Measurements from ENCODE around the gene TENM4. TPM values are rescaled to one million over a fixed set of nuclear protein-coding genes. Genes with fewer than 3 reads are reported as not detected.

The TENM4 gene
- total and polyA plus RNA-seq, 4 donors = 0.02 to 0.33 (median 0.14) TPM

DNA sequence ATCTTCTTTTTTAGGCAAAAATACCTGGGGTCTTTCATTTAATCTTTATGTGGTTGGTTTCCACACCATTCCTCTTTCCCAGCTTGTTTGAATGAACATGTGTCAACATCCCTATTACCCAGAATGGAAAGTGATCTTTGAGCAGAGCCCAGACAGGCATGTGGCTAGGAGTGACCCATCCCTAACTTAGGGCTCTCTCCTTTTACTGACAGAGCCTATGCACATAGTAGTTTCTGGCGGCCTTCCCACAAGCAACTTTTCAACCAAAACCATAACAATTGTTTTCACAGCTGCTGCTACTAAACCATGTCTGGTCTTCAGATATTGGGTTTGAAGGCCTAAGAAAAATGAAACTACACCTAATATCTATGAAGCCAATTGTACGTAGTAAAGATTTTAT is 107.5 kb downstream of the TENM4 start:
- Histone ChIP-seq H3K9me3 (ENCODE audit: control insufficient read depth in 4 of 4, low read length in 3 of 4) (no peaks in the 10 kb centered on the region), H3K4me3 (ENCODE audit: low read depth in 1 of 3, low read length in 3 of 3) (no peak overlapping the region), H3K4me1 (ENCODE audit: control insufficient read depth in 4 of 4, insufficient read depth in 4 of 4, low read length in 3 of 4) (no peaks in the 10 kb centered on the region), H3K9ac (ENCODE audit: low read depth in 1 of 2, low read length in 2 of 2) (no peak overlapping the region), H3K27ac (ENCODE audit: low read depth in 1 of 2, low read length in 2 of 2) (no peak overlapping the region), H3K36me3 (ENCODE audit: control insufficient read depth in 4 of 4, insufficient read depth in 3 of 4, low read depth in 1 of 4, low read length in 3 of 4) (no peaks in the 10 kb centered on the region), H3K27me3 (ENCODE audit: control insufficient read depth in 4 of 4, insufficient read depth in 4 of 4, low read length in 3 of 4) (no peaks in the 10 kb centered on the region)
- DNase-seq (ENCODE audit: low spot score) = no peak
- TF ChIP-seq, protein P1, sequence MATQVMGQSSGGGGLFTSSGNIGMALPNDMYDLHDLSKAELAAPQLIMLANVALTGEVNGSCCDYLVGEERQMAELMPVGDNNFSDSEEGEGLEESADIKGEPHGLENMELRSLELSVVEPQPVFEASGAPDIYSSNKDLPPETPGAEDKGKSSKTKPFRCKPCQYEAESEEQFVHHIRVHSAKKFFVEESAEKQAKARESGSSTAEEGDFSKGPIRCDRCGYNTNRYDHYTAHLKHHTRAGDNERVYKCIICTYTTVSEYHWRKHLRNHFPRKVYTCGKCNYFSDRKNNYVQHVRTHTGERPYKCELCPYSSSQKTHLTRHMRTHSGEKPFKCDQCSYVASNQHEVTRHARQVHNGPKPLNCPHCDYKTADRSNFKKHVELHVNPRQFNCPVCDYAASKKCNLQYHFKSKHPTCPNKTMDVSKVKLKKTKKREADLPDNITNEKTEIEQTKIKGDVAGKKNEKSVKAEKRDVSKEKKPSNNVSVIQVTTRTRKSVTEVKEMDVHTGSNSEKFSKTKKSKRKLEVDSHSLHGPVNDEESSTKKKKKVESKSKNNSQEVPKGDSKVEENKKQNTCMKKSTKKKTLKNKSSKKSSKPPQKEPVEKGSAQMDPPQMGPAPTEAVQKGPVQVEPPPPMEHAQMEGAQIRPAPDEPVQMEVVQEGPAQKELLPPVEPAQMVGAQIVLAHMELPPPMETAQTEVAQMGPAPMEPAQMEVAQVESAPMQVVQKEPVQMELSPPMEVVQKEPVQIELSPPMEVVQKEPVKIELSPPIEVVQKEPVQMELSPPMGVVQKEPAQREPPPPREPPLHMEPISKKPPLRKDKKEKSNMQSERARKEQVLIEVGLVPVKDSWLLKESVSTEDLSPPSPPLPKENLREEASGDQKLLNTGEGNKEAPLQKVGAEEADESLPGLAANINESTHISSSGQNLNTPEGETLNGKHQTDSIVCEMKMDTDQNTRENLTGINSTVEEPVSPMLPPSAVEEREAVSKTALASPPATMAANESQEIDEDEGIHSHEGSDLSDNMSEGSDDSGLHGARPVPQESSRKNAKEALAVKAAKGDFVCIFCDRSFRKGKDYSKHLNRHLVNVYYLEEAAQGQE (IDR thresholded peaks at IDR 0.05) = no peak
- TF ChIP-seq RAD21 (IDR thresholded peaks at IDR 0.05) = no peak
- TF ChIP-seq, protein P2, sequence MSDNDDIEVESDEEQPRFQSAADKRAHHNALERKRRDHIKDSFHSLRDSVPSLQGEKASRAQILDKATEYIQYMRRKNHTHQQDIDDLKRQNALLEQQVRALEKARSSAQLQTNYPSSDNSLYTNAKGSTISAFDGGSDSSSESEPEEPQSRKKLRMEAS (IDR thresholded peaks at IDR 0.05) = no peak
- 86% methylated on average over 2 of the region's 2 CpGs for WGBS

DNA sequence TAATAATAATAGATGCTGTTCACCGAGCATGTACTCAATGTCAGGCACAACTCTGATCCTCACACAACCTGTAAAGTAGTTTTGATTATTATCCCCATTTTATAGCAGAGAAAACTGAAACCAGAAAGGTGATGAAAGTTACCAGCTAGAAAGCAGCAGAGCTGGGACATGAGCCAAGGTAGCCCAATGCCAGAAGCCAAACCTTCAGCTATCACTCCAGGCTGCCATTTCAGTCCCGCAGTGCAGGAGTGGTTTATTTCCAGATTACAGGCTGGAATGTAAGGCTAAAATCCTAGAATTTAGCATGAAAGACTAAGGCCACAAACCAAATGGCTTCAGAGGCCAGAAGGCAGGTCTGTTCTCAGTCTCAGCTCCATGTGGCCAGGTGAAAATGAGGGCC is 108.8 kb downstream of the TENM4 start:
- 66% methylated on average over 2 of the region's 2 CpGs for WGBS
- no peaks in the 10 kb centered on the region for H3K36me3 ChIP-seq (ENCODE audit: control insufficient read depth in 4 of 4, insufficient read depth in 3 of 4, low read depth in 1 of 4, low read length in 3 of 4)
- DNase-seq (ENCODE audit: low spot score) = no peak
- H3K4me3 ChIP-seq (ENCODE audit: low read depth in 1 of 3, low read length in 3 of 3) = no peak overlapping the region
- no peaks in the 10 kb centered on the region for H3K9me3 ChIP-seq (ENCODE audit: control insufficient read depth in 4 of 4, low read length in 3 of 4)
- no peaks in the 10 kb centered on the region for H3K4me1 ChIP-seq (ENCODE audit: control insufficient read depth in 4 of 4, insufficient read depth in 4 of 4, low read length in 3 of 4)
- TF ChIP-seq, protein P2 (IDR thresholded peaks at IDR 0.05) = no peak
- TF ChIP-seq FOXA1 (IDR thresholded peaks at IDR 0.05) (no peak), JUND (IDR thresholded peaks at IDR 0.05) (no peak), RXRA (IDR thresholded peaks at IDR 0.05) (no peak), GABPA (IDR thresholded peaks at IDR 0.05 in 1 of 2, conservative IDR thresholded peaks at IDR 0.05 in 1 of 2) (no peak), RAD21 (IDR thresholded peaks at IDR 0.05) (no peak), SP1 (IDR thresholded peaks at IDR 0.05) (no peak)
- TF ChIP-seq, protein P3, sequence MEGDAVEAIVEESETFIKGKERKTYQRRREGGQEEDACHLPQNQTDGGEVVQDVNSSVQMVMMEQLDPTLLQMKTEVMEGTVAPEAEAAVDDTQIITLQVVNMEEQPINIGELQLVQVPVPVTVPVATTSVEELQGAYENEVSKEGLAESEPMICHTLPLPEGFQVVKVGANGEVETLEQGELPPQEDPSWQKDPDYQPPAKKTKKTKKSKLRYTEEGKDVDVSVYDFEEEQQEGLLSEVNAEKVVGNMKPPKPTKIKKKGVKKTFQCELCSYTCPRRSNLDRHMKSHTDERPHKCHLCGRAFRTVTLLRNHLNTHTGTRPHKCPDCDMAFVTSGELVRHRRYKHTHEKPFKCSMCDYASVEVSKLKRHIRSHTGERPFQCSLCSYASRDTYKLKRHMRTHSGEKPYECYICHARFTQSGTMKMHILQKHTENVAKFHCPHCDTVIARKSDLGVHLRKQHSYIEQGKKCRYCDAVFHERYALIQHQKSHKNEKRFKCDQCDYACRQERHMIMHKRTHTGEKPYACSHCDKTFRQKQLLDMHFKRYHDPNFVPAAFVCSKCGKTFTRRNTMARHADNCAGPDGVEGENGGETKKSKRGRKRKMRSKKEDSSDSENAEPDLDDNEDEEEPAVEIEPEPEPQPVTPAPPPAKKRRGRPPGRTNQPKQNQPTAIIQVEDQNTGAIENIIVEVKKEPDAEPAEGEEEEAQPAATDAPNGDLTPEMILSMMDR (IDR thresholded peaks at IDR 0.05; ENCODE audit: low read depth, low read length, missing input control) = no peak
- TF ChIP-seq, protein P1 (IDR thresholded peaks at IDR 0.05) = no peak
- TF ChIP-seq, protein P4, sequence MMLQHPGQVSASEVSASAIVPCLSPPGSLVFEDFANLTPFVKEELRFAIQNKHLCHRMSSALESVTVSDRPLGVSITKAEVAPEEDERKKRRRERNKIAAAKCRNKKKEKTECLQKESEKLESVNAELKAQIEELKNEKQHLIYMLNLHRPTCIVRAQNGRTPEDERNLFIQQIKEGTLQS (IDR thresholded peaks at IDR 0.05) = no peak
- no peaks in the 10 kb centered on the region for H3K27me3 ChIP-seq (ENCODE audit: control insufficient read depth in 4 of 4, insufficient read depth in 4 of 4, low read length in 3 of 4)
- no peak overlapping the region for H3K27ac ChIP-seq (ENCODE audit: low read depth in 1 of 2, low read length in 2 of 2)
- no peak overlapping the region for H3K9ac ChIP-seq (ENCODE audit: low read depth in 1 of 2, low read length in 2 of 2)
